NT2/D1 (cell line): ENCODE data around the gene ARHGAP42.

Experiments
- SUZ12 ChIP-seq: IDR thresholded peaks from 2 replicates; pipeline ENCODE4 v1.6.1; 2011; ENCODE audit not compliant: insufficient read length, insufficient read depth; ENCODE audit errors: extremely low read depth
- ZNF274 ChIP-seq: IDR thresholded peaks from 2 replicates; pipeline ENCODE4 v1.6.1; 2011; ENCODE audit warnings: mild to moderate bottlenecking, low read depth, low read length

- TF ChIP-seq ZNF274 (no peak), SUZ12 (no peak)
Measured at GRCh38 chr11:100670140-100670539, 16.9 kb upstream of the ARHGAP42 start.
